Choroid plexus epithelial cell (primary cell): ENCODE data around the gene ZSCAN5B.

Source experiments
- DNase-seq: peaks from one replicate; pipeline ENCODE4 v3.0.0-alpha.2; 2010; ENCODE audit warnings: low read depth
- H3K4me3 ChIP-seq: 2 replicates; pipeline ENCODE4 v1.5.1; 2011; ENCODE audit warnings: low read depth, mild to moderate bottlenecking, control low read depth, low read length, moderate library complexity
- CTCF ChIP-seq: conservative IDR thresholded peaks from 2 replicates; pipeline ENCODE4 v1.5.1; 2011; ENCODE audit warnings: low read depth, mild to moderate bottlenecking, control low read depth, inconsistent platforms, low read length, moderate library complexity

Gene ZSCAN5B

GRCh38 chr19:56144376-56144775 is 53.2 kb downstream of the ZSCAN5B start:
- DNase-seq = no peak
- no peak overlapping the region for H3K4me3 ChIP-seq
- no peak for TF ChIP-seq CTCF

- TF ChIP-seq CTCF = no peak
- H3K4me3 ChIP-seq = no peak overlapping the region
- DNase-seq = no peak
These were observed 54.6 kb downstream of the ZSCAN5B start for GRCh38 chr19:56142897-56143434.

- peak overlapping the region; percentile 70 for H3K4me3 ChIP-seq
- TF ChIP-seq CTCF = no peak
- no peak for DNase-seq
These were observed 55.3 kb downstream of the ZSCAN5B start for GRCh38 chr19:56142087-56142787.

- H3K4me3 ChIP-seq = peak overlapping the region; percentile 70
- peak; percentile 31 for DNase-seq
- TF ChIP-seq CTCF = no peak
These were observed 56.1 kb downstream of the ZSCAN5B start for GRCh38 chr19:56141417-56141993.

- peak; percentile 100 for DNase-seq
- H3K4me3 ChIP-seq = peak within 1 kb of the TSS; percentile 70
- TF ChIP-seq CTCF = no peak
These were observed 56.8 kb downstream of the ZSCAN5B start, which contains the start of gene ZNF444 for GRCh38 chr19:56140583-56141416. Gene ZNF444 (plus strand): TSS chr19:56141287. CDS start chr19:56146912, 5,625 bp downstream.

GRCh38 chr19:56139847-56140582 is 57.6 kb downstream of the ZSCAN5B start:
- H3K4me3 ChIP-seq = peak overlapping the region; percentile 70
- TF ChIP-seq CTCF = no peak
- peak; percentile 11 for DNase-seq
